Brain microvascular endothelial cell (primary cell): ENCODE data around the gene DUXB.

ENCODE experiments used
- DNase-seq: peaks from one replicate; pipeline ENCODE4 v3.0.0-alpha.2; 2020
- H3K27ac ChIP-seq: fragments of 250-450 bp; sonication (Bioruptor Pico); 2 replicates; pipeline ENCODE4 v1.5.1; 2020; ENCODE audit warnings: mild to moderate bottlenecking, moderate library complexity
- H3K27me3 ChIP-seq: fragments of 250-450 bp; sonication (Bioruptor Pico); replicated peaks from 2 replicates; pipeline ENCODE4 v1.5.1; 2020; ENCODE audit warnings: mild to moderate bottlenecking
- H3K36me3 ChIP-seq: fragments of 250-450 bp; sonication (Bioruptor Pico); replicated peaks from 2 replicates; pipeline ENCODE4 v1.5.1; 2020; ENCODE audit warnings: mild to moderate bottlenecking
- H3K4me3 ChIP-seq: 2 replicates; pipeline ENCODE4 v1.5.1; 2011; ENCODE audit warnings: low read depth, mild to moderate bottlenecking, control low read depth, low read length, moderate library complexity
- CTCF ChIP-seq: IDR thresholded peaks from 2 replicates; pipeline ENCODE4 v1.5.1; 2011; ENCODE audit warnings: low read depth, mild to moderate bottlenecking, moderate library complexity, low read length, control low read depth, inconsistent platforms; ENCODE audit errors: missing control alignments
- in situ Hi-C: cut with HindIII; loops from 2 replicates; pipeline ENCODE4 v1.10.0; 2017; ENCODE audit warnings: low sequenced_read_pairs, low pct_ligation_motif_present

The DUXB gene

GRCh38 chr16:75733305-75734211 lies 32.3 kb upstream of the DUXB start:
- no peak for TF ChIP-seq CTCF
- Histone ChIP-seq H3K36me3 (no peaks in the 10 kb centered on the region), H3K4me3 (no peak overlapping the region), H3K27me3 (no peaks in the 10 kb centered on the region), H3K27ac (no peak overlapping the region)
- peak; percentile 24 for DNase-seq
- in situ Hi-C loops = no loop called here

GRCh38 chr16:75732871-75733270 lies 31.6 kb upstream of the DUXB start:
- TF ChIP-seq CTCF = no peak
- H3K27me3 ChIP-seq = no peaks in the 10 kb centered on the region
- no peak for DNase-seq
- no peaks in the 10 kb centered on the region for H3K36me3 ChIP-seq
- H3K4me3 ChIP-seq = no peak overlapping the region
- in situ Hi-C loops = no loop called here
- no peak overlapping the region for H3K27ac ChIP-seq

GRCh38 chr16:75727221-75727620 lies 26.0 kb upstream of the DUXB start:
- TF ChIP-seq CTCF = no peak

GRCh38 chr16:75726390-75726789 lies 25.1 kb upstream of the DUXB start, which contains the start of gene CPHXL:
Gene CPHXL, minus strand, starts transcription at chr16:75726490. Its CDS starts 48 bp downstream, at chr16:75726442.
- no peak for DNase-seq
- in situ Hi-C loops = no loop called here
- Histone ChIP-seq H3K27ac (no peak within 1 kb of the TSS), H3K36me3 (no peaks in the 10 kb centered on the region), H3K27me3 (no peaks in the 10 kb centered on the region), H3K4me3 (no peak within 1 kb of the TSS)
- TF ChIP-seq CTCF = no peak

More at GRCh38 chr16:75727221-75727620, 26.0 kb upstream of the DUXB start:
- Histone ChIP-seq H3K36me3 (no peaks in the 10 kb centered on the region), H3K27me3 (no peaks in the 10 kb centered on the region), H3K27ac (no peak overlapping the region), H3K4me3 (no peak overlapping the region)
- DNase-seq = no peak
- in situ Hi-C loops = no loop called here

GRCh38 chr16:75718452-75718851 lies 17.2 kb upstream of the DUXB start:
- H3K27ac ChIP-seq = no peak overlapping the region
- in situ Hi-C loops = no loop called here
- no peak overlapping the region for H3K4me3 ChIP-seq
- H3K36me3 ChIP-seq = no peaks in the 10 kb centered on the region
- DNase-seq = no peak
- H3K27me3 ChIP-seq = no peaks in the 10 kb centered on the region
- TF ChIP-seq CTCF = no peak
